ENCODE data around the gene ETFBKMT.

The ETFBKMT gene

DNA sequence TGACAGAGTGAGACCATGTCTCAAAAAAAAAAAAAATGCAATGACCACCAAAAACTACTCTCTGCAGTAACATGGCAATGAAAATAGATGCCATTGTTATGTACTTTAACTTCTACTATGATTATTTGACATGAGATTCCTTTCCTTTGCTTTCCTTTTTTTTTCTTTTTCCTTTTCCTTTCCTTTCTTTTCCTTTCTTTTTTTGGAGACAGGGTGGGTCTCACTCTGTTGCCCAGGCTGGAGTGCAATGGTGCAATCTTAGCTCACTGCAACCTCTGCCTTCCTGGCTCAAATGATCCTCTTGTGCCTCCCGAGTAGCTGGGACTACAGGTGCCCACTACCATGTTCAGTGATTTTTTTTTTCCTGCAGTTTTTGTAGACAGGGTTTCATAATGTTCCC, 24.9 kb upstream of the ETFBKMT start (continued):
- TF ChIP-seq, protein P1, sequence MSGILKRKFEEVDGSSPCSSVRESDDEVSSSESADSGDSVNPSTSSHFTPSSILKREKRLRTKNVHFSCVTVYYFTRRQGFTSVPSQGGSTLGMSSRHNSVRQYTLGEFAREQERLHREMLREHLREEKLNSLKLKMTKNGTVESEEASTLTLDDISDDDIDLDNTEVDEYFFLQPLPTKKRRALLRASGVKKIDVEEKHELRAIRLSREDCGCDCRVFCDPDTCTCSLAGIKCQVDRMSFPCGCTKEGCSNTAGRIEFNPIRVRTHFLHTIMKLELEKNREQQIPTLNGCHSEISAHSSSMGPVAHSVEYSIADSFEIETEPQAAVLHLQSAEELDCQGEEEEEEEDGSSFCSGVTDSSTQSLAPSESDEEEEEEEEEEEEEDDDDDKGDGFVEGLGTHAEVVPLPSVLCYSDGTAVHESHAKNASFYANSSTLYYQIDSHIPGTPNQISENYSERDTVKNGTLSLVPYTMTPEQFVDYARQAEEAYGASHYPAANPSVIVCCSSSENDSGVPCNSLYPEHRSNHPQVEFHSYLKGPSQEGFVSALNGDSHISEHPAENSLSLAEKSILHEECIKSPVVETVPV (CRISPR knock-in tag; IDR thresholded peaks at IDR 0.05), result no peak
- no peak for TF ChIP-seq CSDC2 (CRISPR knock-in tag; IDR thresholded peaks at IDR 0.05)

DNA sequence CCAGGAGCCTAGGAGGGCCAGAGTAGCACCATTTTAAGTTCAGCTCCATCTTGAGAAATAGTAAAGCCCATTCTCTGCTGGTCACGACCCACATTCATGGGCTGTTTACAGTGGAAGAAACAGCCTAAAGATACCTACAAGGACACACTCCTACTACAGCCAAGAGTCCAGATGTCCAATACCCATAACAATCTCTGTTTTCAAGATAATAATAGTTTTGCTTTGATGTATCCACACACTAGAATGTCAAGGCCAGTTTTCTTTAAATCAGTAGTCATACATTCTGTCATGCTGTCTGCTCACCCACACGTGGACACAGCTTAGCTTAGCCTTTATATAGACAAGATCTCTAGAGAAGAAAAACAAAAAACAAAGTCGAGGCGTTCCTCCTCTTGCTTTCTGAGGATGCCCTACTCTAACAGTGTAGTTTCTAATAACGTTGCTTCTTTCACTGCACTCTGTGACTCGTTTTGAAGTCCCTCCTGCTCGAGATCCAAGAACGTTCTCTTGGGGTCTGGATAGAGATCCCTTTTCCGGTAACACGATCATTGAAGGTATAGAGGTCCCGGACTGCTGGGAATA, 17.9 kb upstream of the ETFBKMT start:
- ATAC-seq, result no peak

DNA sequence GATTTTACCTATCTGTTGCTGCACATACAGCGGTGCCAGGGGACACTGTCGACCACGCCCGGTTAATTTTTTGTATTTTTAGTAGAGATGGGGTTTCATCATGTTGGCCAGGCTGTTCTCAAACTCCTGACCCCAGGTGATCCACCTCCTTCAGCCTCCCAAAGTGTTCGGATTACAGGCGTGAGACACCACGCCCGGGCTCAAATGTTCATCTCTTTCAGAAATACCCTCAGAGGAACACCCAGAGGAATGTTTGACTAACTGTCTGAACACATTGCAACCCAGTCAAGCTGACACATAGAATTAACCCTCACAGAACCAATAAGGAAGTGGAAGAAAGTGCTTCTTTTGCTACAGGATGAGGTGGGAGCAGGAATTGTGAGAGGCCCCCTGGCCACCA, 15.0 kb upstream of the ETFBKMT start:
- TF ChIP-seq PPARA (CRISPR knock-in tag; IDR thresholded peaks at IDR 0.05; ENCODE audit: borderline replicate concordance) (no peak), OSR1 (CRISPR knock-in tag; IDR thresholded peaks at IDR 0.05) (no peak), TOX (CRISPR knock-in tag; IDR thresholded peaks at IDR 0.05; ENCODE audit: borderline replicate concordance) (no peak), ARNTL (CRISPR knock-in tag; IDR thresholded peaks at IDR 0.05; ENCODE audit: borderline replicate concordance, low read depth) (no peak), ZFP30 (CRISPR knock-in tag; IDR thresholded peaks at IDR 0.05) (no peak), ESRRG (CRISPR knock-in tag; IDR thresholded peaks at IDR 0.05) (no peak)
- TF ChIP-seq, protein P2, sequence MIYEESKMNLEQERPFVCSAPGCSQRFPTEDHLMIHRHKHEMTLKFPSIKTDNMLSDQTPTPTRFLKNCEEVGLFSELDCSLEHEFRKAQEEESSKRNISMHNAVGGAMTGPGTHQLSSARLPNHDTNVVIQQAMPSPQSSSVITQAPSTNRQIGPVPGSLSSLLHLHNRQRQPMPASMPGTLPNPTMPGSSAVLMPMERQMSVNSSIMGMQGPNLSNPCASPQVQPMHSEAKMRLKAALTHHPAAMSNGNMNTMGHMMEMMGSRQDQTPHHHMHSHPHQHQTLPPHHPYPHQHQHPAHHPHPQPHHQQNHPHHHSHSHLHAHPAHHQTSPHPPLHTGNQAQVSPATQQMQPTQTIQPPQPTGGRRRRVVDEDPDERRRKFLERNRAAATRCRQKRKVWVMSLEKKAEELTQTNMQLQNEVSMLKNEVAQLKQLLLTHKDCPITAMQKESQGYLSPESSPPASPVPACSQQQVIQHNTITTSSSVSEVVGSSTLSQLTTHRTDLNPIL (CRISPR knock-in tag; IDR thresholded peaks at IDR 0.05; ENCODE audit: low read depth), result no peak
- TF ChIP-seq, protein P3, sequence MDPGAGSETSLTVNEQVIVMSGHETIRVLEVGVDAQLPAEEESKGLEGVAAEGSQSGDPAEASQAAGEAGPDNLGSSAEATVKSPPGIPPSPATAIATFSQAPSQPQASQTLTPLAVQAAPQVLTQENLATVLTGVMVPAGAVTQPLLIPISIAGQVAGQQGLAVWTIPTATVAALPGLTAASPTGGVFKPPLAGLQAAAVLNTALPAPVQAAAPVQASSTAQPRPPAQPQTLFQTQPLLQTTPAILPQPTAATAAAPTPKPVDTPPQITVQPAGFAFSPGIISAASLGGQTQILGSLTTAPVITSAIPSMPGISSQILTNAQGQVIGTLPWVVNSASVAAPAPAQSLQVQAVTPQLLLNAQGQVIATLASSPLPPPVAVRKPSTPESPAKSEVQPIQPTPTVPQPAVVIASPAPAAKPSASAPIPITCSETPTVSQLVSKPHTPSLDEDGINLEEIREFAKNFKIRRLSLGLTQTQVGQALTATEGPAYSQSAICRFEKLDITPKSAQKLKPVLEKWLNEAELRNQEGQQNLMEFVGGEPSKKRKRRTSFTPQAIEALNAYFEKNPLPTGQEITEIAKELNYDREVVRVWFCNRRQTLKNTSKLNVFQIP (CRISPR knock-in tag; IDR thresholded peaks at IDR 0.05; ENCODE audit: borderline replicate concordance, low read depth), result no peak
- ATAC-seq, result no peak

More for the DNA sequence above, 17.9 kb upstream of the ETFBKMT start:
- TF ChIP-seq, protein P3 (CRISPR knock-in tag; IDR thresholded peaks at IDR 0.05; ENCODE audit: borderline replicate concordance, low read depth), result no peak
- TF ChIP-seq ARNTL (CRISPR knock-in tag; IDR thresholded peaks at IDR 0.05; ENCODE audit: borderline replicate concordance, low read depth) (no peak), ESRRG (CRISPR knock-in tag; IDR thresholded peaks at IDR 0.05) (no peak), OSR1 (CRISPR knock-in tag; IDR thresholded peaks at IDR 0.05) (no peak), TCF4 (CRISPR knock-in tag; IDR thresholded peaks at IDR 0.05; ENCODE audit: borderline replicate concordance) (no peak), GLIS3 (CRISPR knock-in tag; IDR thresholded peaks at IDR 0.05) (no peak), ZNF565 (CRISPR knock-in tag; conservative IDR thresholded peaks at IDR 0.05; ENCODE audit: low read depth) (no peak), TOX (CRISPR knock-in tag; IDR thresholded peaks at IDR 0.05; ENCODE audit: borderline replicate concordance) (no peak), ZNF8 (CRISPR knock-in tag; IDR thresholded peaks at IDR 0.05) (no peak)

DNA sequence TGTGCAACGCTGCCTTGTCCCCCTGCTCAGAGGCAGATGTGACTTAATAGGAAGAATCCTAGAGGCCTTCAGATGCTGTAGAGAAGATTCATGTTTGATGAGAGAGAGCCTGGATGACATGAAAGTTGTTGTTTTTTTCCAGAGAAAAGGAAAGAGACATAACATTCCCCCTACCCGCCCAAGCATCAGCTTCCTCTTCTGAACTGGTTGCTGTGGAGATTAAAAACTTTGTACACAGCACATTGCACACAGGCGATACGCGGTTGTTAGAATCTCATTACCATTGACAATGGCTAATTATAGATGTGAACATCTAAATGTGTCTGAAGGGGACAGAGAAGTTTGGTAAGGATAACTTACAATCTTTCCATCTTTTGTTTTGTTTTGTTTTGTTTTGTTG, 13.6 kb upstream of the ETFBKMT start:
- no peak for ATAC-seq
- TF ChIP-seq OSR1 (CRISPR knock-in tag; IDR thresholded peaks at IDR 0.05) (no peak), GLIS3 (CRISPR knock-in tag; IDR thresholded peaks at IDR 0.05) (no peak), ARNTL (CRISPR knock-in tag; IDR thresholded peaks at IDR 0.05; ENCODE audit: borderline replicate concordance, low read depth) (no peak), ZNF565 (CRISPR knock-in tag; conservative IDR thresholded peaks at IDR 0.05; ENCODE audit: low read depth) (no peak), ZFP30 (CRISPR knock-in tag; IDR thresholded peaks at IDR 0.05) (no peak), ESRRG (CRISPR knock-in tag; IDR thresholded peaks at IDR 0.05) (no peak), ZNF70 (CRISPR knock-in tag; IDR thresholded peaks at IDR 0.05) (no peak), SNAI2 (CRISPR knock-in tag; IDR thresholded peaks at IDR 0.05) (no peak), BACH2 (CRISPR knock-in tag; IDR thresholded peaks at IDR 0.05; ENCODE audit: borderline replicate concordance) (no peak), ZC3H10 (CRISPR knock-in tag; IDR thresholded peaks at IDR 0.05) (no peak), TOX (CRISPR knock-in tag; IDR thresholded peaks at IDR 0.05; ENCODE audit: borderline replicate concordance) (no peak), PPARA (CRISPR knock-in tag; IDR thresholded peaks at IDR 0.05; ENCODE audit: borderline replicate concordance) (no peak), ZFP3 (CRISPR knock-in tag; IDR thresholded peaks at IDR 0.05) (no peak), CSDC2 (CRISPR knock-in tag; IDR thresholded peaks at IDR 0.05) (no peak), TCF4 (CRISPR knock-in tag; IDR thresholded peaks at IDR 0.05; ENCODE audit: borderline replicate concordance) (no peak)
- TF ChIP-seq, protein P3 (CRISPR knock-in tag; IDR thresholded peaks at IDR 0.05; ENCODE audit: borderline replicate concordance, low read depth), result no peak
- TF ChIP-seq, protein P1 (CRISPR knock-in tag; IDR thresholded peaks at IDR 0.05), result no peak
- TF ChIP-seq, protein P2 (CRISPR knock-in tag; IDR thresholded peaks at IDR 0.05; ENCODE audit: low read depth), result no peak
- TF ChIP-seq, protein P4, sequence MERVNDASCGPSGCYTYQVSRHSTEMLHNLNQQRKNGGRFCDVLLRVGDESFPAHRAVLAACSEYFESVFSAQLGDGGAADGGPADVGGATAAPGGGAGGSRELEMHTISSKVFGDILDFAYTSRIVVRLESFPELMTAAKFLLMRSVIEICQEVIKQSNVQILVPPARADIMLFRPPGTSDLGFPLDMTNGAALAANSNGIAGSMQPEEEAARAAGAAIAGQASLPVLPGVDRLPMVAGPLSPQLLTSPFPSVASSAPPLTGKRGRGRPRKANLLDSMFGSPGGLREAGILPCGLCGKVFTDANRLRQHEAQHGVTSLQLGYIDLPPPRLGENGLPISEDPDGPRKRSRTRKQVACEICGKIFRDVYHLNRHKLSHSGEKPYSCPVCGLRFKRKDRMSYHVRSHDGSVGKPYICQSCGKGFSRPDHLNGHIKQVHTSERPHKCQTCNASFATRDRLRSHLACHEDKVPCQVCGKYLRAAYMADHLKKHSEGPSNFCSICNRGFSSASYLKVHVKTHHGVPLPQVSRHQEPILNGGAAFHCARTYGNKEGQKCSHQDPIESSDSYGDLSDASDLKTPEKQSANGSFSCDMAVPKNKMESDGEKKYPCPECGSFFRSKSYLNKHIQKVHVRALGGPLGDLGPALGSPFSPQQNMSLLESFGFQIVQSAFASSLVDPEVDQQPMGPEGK (CRISPR knock-in tag; IDR thresholded peaks at IDR 0.05; ENCODE audit: borderline replicate concordance), result no peak
